RWPE1 (cell line): ENCODE data around the gene PCGF2.

Source experiments
- CTCF ChIA-PET: fragments of 350-600 bp; sonication (Branson Sonifier 250); formaldehyde crosslinking; extraction: SDS; loops from one replicate; lab custom pipeline; 2021; lab: Yijun Ruan, JAX
- POLR2A ChIA-PET: fragments of 400-600 bp; formaldehyde crosslinking; extraction: SDS; loops from one replicate; lab custom pipeline; 2020; ENCODE audit warnings: antibody characterized with exemption; ENCODE audit not compliant: low non-redundant PET; lab: Yijun Ruan, JAX
- DNase-seq: peaks from one replicate; pipeline ENCODE4 v3.0.0; 2012; ENCODE audit warnings: low spot score
- H3K27ac ChIP-seq: fragments of 450-650 bp; 2 replicates; pipeline ENCODE4 v1.5.1; 2017
- CTCF ChIP-seq: fragments of 450-650 bp; conservative IDR thresholded peaks from 2 replicates; pipeline ENCODE4 v1.5.1; 2017; ENCODE audit warnings: low read depth, mild to moderate bottlenecking

PCGF2 gene

DNA sequence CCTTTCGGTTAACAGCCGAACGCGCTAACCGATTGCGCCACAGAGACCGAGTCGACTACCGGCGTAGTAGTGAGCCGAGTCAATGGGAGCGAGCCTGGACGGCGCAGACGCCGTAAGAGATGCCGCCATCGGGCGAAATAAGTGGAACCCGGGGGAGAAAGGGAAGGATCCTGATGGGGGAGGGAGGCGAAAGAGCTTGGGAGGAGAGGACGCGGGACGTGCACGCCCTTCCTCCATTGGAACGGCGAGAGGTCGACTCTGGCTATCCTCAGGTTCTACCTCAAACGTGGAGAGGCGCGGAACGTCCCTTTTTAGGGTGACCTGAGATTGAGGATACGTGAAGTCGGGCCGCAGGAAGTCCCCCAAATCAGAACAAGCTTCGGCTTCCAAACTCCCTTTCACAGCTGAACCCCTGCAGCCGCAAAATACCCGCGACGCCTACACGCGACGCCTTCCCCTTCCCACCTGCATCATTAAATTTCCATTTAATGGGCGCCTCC, 3.7 kb upstream of the PCGF2 start:
- H3K27ac ChIP-seq: peak overlapping the region; percentile 89
- no peak for TF ChIP-seq CTCF
- POLR2A ChIA-PET: interaction anchor here (0.6 kb wide), 1 partner anchor 61 kb away, joined by 8 read pairs; no protein-coding TSS in a partner anchor
- DNase-seq: peak; percentile 88
- CTCF ChIA-PET: interaction anchor here (0.6 kb wide), 1 partner anchor 18 kb away, joined by 4 read pairs; no protein-coding TSS in a partner anchor

GRCh38 chr17:38751144-38751807, 3.1 kb upstream of the PCGF2 start:
- ChIA-PET CTCF (interaction anchor here (0.5 to 1.0 kb wide), 2 partner anchors 17 to 74 kb away, joined by 3 read pairs; no protein-coding TSS in a partner anchor), POLR2A (interaction anchor here (0.6 kb wide), 1 partner anchor 62 kb away, joined by 8 read pairs; no protein-coding TSS in a partner anchor)
- TF ChIP-seq CTCF: no peak
- peak overlapping the region; percentile 94 for H3K27ac ChIP-seq
- no peak for DNase-seq

DNA sequence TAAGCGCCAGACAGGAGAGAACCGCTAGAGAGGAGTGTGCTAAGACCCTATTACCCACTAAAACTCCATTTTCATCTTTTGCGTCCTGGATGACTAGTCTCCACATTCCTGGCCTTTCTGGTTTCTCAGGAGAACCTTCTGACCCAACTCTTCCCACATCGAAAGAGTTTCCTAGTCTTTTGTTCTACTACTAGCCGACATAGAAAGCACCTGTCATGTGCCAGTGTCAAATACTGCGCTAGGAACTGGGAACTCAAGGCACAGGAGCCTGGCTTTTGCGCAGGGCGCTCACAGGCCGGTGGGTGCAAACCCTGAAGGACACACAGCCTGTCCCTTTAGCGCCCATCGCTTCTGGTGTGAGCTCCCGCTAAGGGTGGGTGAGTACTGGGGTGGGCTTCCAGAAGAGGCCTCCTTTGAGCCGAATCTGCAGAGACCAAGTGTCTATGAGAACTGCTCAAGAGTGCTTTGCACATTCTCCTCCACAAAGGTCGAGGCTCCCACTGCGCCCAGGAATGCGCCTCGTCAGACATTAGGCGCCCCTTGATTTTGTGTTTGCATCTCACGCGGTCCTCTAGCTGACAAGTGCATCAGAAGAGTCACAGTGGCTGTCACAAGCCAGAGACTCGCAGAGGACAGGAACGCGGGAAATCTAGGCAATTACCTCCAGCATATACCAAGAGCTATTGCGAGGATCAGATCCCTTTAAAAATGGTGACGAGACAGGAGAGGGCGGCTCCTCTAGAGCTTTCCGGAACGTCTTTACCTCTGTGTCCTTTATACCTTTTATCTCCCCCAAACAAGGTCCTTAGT, 2.4 kb upstream of the PCGF2 start:
- TF ChIP-seq CTCF: no peak
- DNase-seq: no peak
- ChIA-PET POLR2A (no interaction called here), CTCF (interaction anchor here (0.5 to 1.0 kb wide), 3 partner anchors 16 to 74 kb away, joined by 3 read pairs; no protein-coding TSS in a partner anchor)
- H3K27ac ChIP-seq: peak overlapping the region; percentile 94

DNA sequence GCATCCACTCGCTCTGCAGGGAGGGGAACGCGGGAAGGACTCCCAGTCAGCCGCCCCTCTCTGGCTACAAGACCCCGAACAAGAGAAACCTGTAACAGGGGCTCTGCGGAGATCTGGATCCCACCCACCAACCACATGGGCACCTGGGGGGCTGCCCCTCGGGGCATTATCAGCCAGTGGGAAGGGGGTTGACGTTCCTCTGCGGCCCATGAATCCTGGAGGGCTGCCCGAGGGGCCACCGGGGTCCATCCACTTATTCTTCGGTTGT, 1.8 kb upstream of the PCGF2 start:
- H3K27ac ChIP-seq: peak overlapping the region; percentile 94
- DNase-seq: no peak
- TF ChIP-seq CTCF: no peak
- POLR2A ChIA-PET: no interaction called here
- CTCF ChIA-PET: interaction anchor here (0.6 to 1.0 kb wide), 3 partner anchors 15 to 289 kb away, joined by 3 to 5 read pairs (median 3); no protein-coding TSS in a partner anchor

- POLR2A ChIA-PET: no interaction called here
- no peak for DNase-seq
Measured at GRCh38 chr17:38749223-38750043, 1.3 kb upstream of the PCGF2 start.

More at GRCh38 chr17:38749223-38750043, 1.3 kb upstream of the PCGF2 start:
- TF ChIP-seq CTCF: no peak
- H3K27ac ChIP-seq: peak overlapping the region; percentile 94
- CTCF ChIA-PET: interaction anchor here (0.6 to 1.0 kb wide), 4 partner anchors 14 to 289 kb away, joined by 3 to 5 read pairs (median 3); no protein-coding TSS in a partner anchor
